ENCODE measurements around the gene IARS2.

GRCh38 chr1:220123066-220123465 is 29.1 kb downstream of the IARS2 start:
- TF ChIP-seq SIN3A (IDR thresholded peaks at IDR 0.05; ENCODE audit: borderline replicate concordance, insufficient read depth, low read length), result no peak
- no peak for TF ChIP-seq POLR2AphosphoS5 (IDR thresholded peaks at IDR 0.05; ENCODE audit: low read depth, low read length)
